ENCODE results near the gene DPYSL5. TPM values are rescaled to one million over a fixed set of nuclear protein-coding genes. Genes with fewer than 3 reads are reported as not detected.

DPYSL5 gene
- total RNA-seq, 2 donors from 2014 or later, result not detected

DNA sequence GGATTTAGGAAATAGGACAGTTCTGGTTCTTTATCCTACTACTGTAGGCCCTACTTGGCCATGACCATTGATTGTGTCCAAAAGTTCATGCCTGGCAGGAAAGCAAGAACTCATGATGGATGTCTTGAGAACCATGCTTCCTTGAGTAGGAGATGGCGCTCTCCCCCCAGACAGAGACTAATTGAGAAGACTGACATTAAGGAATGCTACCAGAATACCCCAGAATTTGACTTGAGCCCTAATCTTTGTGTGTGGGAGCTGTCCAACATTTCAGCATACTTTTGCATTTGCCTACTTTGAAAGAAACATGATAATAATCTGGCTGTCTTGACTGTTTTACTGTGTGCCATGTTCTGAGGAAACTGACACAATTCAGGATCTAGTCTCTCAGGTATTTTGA, 145.8 kb downstream of the DPYSL5 start:
- TF ChIP-seq, protein P1, sequence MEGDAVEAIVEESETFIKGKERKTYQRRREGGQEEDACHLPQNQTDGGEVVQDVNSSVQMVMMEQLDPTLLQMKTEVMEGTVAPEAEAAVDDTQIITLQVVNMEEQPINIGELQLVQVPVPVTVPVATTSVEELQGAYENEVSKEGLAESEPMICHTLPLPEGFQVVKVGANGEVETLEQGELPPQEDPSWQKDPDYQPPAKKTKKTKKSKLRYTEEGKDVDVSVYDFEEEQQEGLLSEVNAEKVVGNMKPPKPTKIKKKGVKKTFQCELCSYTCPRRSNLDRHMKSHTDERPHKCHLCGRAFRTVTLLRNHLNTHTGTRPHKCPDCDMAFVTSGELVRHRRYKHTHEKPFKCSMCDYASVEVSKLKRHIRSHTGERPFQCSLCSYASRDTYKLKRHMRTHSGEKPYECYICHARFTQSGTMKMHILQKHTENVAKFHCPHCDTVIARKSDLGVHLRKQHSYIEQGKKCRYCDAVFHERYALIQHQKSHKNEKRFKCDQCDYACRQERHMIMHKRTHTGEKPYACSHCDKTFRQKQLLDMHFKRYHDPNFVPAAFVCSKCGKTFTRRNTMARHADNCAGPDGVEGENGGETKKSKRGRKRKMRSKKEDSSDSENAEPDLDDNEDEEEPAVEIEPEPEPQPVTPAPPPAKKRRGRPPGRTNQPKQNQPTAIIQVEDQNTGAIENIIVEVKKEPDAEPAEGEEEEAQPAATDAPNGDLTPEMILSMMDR (IDR thresholded peaks at IDR 0.05), result no peak
- no peak overlapping the region for H3K4me3 ChIP-seq
- no peaks in the 10 kb centered on the region for H3K4me1 ChIP-seq (ENCODE audit: control insufficient read depth in 1 of 2, low read depth in 2 of 2)
- H3K9me3 ChIP-seq, result no peaks in the 10 kb centered on the region
- no peak for DNase-seq (ENCODE audit: low spot score)
- no peak for ATAC-seq (ENCODE audit: insufficient number of reproducible peaks, low FRiP score, low read depth)
- no peaks in the 10 kb centered on the region for H3K36me3 ChIP-seq
- no peaks in the 10 kb centered on the region for H3K27me3 ChIP-seq (replicated peaks; ENCODE audit: insufficient read depth)
- H3K27ac ChIP-seq, result no peak overlapping the region

DNA sequence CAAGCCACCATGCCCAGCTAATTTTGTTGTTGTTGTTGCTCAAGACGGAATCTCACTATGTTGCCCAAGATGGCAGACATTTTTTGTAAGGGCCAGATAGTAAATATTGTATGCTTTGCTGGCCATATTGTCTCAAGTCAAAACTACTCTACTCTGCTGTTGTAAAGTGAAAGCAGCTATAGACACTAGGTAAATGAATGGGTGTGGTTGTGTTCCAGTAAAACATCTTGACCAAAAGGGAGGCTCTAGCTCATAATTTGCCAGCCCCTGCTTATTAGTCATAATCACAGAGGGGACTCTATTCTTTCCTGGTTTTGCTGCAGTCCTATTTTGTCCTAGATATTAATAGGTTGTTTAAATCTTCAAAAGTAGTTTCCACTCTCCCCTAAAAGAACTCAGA, 147.1 kb downstream of the DPYSL5 start:
- Histone ChIP-seq H3K4me3 (no peak overlapping the region), H3K36me3 (no peaks in the 10 kb centered on the region), H3K27me3 (replicated peaks; ENCODE audit: insufficient read depth) (no peaks in the 10 kb centered on the region), H3K4me1 (ENCODE audit: control insufficient read depth in 1 of 2, low read depth in 2 of 2) (no peaks in the 10 kb centered on the region), H3K9me3 (no peaks in the 10 kb centered on the region), H3K27ac (no peak overlapping the region)
- ATAC-seq (ENCODE audit: insufficient number of reproducible peaks, low FRiP score, low read depth) (no peak), DNase-seq (ENCODE audit: low spot score) (no peak)
- TF ChIP-seq, protein P1 (IDR thresholded peaks at IDR 0.05), result no peak

DNA sequence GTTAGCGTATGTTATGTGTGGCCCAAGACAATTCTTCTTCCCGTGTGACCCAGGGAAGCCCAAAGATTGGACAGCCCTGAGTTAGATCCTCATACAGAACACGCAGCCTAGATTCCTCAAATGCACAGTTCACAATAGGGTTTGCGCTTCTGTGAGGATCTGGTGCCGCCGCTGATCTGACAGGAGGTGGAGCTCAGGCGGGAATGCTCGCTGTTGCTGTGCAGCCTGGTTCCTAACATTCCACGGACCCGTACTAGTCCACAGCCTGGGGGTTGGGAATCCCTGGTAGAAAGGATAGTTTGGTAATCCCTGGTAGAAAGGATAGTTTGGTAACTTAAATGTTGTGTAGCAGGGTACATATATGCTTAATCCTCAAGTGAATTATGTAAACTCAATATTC, 149.5 kb downstream of the DPYSL5 start:
- no peak for DNase-seq (ENCODE audit: low spot score)

DNA sequence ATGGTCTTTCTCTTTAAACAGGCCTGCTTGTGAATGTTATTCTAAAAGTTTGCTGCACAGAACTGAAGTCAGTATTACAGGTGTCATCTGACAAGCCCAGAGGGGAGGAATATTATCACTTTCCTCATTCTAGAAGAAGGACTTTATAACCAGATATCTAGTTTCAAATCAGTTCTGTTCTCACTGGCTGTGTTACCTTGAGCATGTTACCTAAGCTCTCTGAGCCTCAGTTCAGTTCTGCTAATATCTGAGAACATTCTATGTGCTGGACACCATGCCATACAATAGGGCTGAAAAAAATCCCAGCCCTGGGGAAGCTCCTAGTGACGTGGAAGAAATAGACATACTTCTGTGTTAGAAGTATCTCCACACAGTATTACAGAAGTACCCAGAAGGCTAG, 150.4 kb downstream of the DPYSL5 start:
- ATAC-seq (ENCODE audit: insufficient number of reproducible peaks, low FRiP score, low read depth), result no peak
- H3K4me3 ChIP-seq, result no peak overlapping the region
- no peaks in the 10 kb centered on the region for H3K9me3 ChIP-seq
- no peaks in the 10 kb centered on the region for H3K27me3 ChIP-seq (replicated peaks; ENCODE audit: insufficient read depth)
- H3K27ac ChIP-seq, result no peak overlapping the region
- TF ChIP-seq, protein P1 (IDR thresholded peaks at IDR 0.05), result no peak
- H3K36me3 ChIP-seq, result no peaks in the 10 kb centered on the region
- DNase-seq (ENCODE audit: low spot score), result no peak
- no peaks in the 10 kb centered on the region for H3K4me1 ChIP-seq (ENCODE audit: control insufficient read depth in 1 of 2, low read depth in 2 of 2)

More for the DNA sequence above, 149.5 kb downstream of the DPYSL5 start:
- H3K36me3 ChIP-seq, result no peaks in the 10 kb centered on the region
- ATAC-seq (ENCODE audit: insufficient number of reproducible peaks, low FRiP score, low read depth), result no peak
- H3K4me1 ChIP-seq (ENCODE audit: control insufficient read depth in 1 of 2, low read depth in 2 of 2), result no peaks in the 10 kb centered on the region
- H3K9me3 ChIP-seq, result no peaks in the 10 kb centered on the region
- TF ChIP-seq, protein P1 (IDR thresholded peaks at IDR 0.05), result no peak
- H3K4me3 ChIP-seq, result no peak overlapping the region
- H3K27ac ChIP-seq, result no peak overlapping the region
- no peaks in the 10 kb centered on the region for H3K27me3 ChIP-seq (replicated peaks; ENCODE audit: insufficient read depth)

Other genes with a start within 250 kb of the DPYSL5 start
- not detected for gene CIB4, start 206.8 kb upstream of the DPYSL5 start, total RNA-seq
- 10 to 100 TPM in 1 of 2 donors, 1 to 10 TPM in 1; 6.9 to 19.6 TPM for gene KCNK3, start 155.4 kb upstream of the DPYSL5 start, total RNA-seq
- 10 to 100 TPM; 43.7 to 44.5 TPM for gene SLC35F6, start 83.8 kb upstream of the DPYSL5 start, total RNA-seq
- gene CENPA, start 62.1 kb upstream of the DPYSL5 start, total RNA-seq, result not detected
- gene MAPRE3, start 122.5 kb downstream of the DPYSL5 start, total RNA-seq, result 10 to 100 TPM in 1 of 2 donors, 1 to 10 TPM in 1; 9.1 to 29.9 TPM
- 10 to 100 TPM; 68.2 to 84.4 TPM for gene TMEM214, start 184.8 kb downstream of the DPYSL5 start, total RNA-seq
- gene AGBL5, start 203.5 kb downstream of the DPYSL5 start, total RNA-seq, result 10 to 100 TPM in 1 of 2 donors, 1 to 10 TPM in 1; 7.8 to 10.8 TPM
- gene OST4, start 223.5 kb downstream of the DPYSL5 start, total RNA-seq, result 100 to 1,000 TPM; 147 to 272 TPM
- 100 to 1,000 TPM; 231 to 309 TPM for gene EMILIN1, start 230.5 kb downstream of the DPYSL5 start, total RNA-seq
- gene KHK, start 238.6 kb downstream of the DPYSL5 start, total RNA-seq, result 1 to 10 TPM; 1.5 to 2.6 TPM

All from thoracic aorta (tissue), 2 donors.